ENCODE results near the gene ARNT2. TPM values are rescaled to one million over a fixed set of nuclear protein-coding genes. Genes with fewer than 3 reads are reported as not detected.
A peak's percentile ranks its signal among the peaks of the same experiment; 100 is the strongest.

Gene ARNT2
- total RNA-seq, 1 donor from 2014 or later, result 6.4 TPM

DNA sequence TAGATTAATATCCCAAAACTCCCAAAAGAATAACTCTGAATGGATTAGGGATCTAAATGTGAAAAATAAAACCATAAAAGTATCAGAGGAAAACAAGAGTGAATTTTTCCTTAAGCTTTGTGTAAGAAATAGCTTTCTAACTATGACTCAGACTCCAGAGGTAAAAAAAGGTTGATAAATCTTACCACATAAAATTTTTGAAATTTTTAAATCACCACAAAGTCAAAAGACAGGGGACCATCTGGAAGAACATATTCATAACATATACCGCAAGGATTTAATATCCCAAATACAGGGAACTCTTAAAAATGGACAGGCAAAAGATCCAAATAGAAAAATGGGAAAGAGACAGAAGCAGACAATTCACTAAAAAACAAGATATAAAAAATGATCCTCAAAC is 145.0 kb downstream of the ARNT2 start:
- intact Hi-C loops (cut with DNase I), result no loop called here
- Histone ChIP-seq H3K4me1 (no peaks in the 10 kb centered on the region), H3K9me3 (no peaks in the 10 kb centered on the region), H3K27ac (no peak overlapping the region), H3K36me3 (no peaks in the 10 kb centered on the region), H3K4me3 (no peak overlapping the region), H3K27me3 (no peaks in the 10 kb centered on the region)
- TF ChIP-seq, protein P1, sequence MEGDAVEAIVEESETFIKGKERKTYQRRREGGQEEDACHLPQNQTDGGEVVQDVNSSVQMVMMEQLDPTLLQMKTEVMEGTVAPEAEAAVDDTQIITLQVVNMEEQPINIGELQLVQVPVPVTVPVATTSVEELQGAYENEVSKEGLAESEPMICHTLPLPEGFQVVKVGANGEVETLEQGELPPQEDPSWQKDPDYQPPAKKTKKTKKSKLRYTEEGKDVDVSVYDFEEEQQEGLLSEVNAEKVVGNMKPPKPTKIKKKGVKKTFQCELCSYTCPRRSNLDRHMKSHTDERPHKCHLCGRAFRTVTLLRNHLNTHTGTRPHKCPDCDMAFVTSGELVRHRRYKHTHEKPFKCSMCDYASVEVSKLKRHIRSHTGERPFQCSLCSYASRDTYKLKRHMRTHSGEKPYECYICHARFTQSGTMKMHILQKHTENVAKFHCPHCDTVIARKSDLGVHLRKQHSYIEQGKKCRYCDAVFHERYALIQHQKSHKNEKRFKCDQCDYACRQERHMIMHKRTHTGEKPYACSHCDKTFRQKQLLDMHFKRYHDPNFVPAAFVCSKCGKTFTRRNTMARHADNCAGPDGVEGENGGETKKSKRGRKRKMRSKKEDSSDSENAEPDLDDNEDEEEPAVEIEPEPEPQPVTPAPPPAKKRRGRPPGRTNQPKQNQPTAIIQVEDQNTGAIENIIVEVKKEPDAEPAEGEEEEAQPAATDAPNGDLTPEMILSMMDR (IDR thresholded peaks at IDR 0.05), result no peak
- no peak for DNase-seq (ENCODE audit: low spot score in 2 of 2)

DNA sequence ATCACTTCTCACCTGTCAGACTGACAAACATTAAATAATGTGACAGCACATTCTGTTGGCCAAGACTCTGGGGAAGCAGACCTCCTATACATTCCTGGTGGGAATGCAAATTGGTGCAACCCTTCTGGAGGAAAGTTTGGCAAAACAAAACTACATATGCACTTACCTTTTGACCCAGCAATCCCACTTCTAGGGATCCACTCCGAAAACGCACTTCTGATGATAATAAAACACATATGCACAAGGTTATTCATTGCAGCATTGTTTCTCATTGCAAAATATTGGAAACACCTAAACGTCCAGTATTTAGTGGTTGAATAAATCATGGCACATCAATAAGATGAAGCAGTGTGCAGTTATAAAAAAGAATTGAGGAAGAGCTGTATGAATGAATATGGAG is 145.5 kb downstream of the ARNT2 start:
- Histone ChIP-seq H3K4me1 (no peaks in the 10 kb centered on the region), H3K27ac (no peak overlapping the region), H3K36me3 (no peaks in the 10 kb centered on the region), H3K27me3 (no peaks in the 10 kb centered on the region), H3K4me3 (no peak overlapping the region), H3K9me3 (no peaks in the 10 kb centered on the region)
- DNase-seq (ENCODE audit: low spot score in 2 of 2), result no peak
- intact Hi-C loops (cut with DNase I), result no loop called here
- TF ChIP-seq, protein P1 (IDR thresholded peaks at IDR 0.05), result no peak

DNA sequence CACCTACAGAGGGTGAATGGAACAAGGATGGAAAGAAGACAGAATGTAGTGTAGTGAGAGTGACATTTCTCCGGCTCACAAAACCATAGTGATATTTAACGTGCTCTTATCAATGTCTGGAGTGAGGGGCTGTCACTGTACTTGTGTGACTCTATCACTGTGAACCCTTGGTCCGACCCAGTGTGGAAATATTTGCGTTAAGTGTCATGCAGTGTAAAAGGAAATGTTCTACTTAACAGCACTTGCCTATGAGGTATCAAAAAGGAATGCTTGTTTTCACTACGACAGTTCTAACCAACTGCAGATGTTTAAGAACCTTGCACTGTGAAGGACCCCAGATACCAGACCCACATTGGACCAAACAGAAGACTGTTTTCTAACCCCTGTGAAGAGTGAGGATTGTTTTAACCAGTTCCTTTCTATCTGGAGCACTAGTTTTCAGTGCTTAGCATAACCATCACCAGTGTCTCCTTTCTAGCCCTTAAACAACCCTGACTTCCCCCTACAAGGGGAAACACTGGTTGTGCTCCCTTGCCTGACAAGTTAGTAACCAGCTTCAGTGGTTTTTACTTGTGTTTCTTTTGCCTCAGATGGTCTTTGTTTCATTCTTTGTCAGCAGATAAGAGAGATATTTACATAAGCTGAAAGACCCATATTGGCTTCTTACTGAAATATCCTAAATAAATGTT is 146.2 kb downstream of the ARNT2 start:
- intact Hi-C loops (cut with DNase I), result no loop called here
- TF ChIP-seq, protein P1 (IDR thresholded peaks at IDR 0.05), result no peak
- no peaks in the 10 kb centered on the region for H3K4me1 ChIP-seq
- H3K9me3 ChIP-seq, result no peaks in the 10 kb centered on the region
- peak overlapping the region in 1 of 2 donors; percentile 21 for H3K27ac ChIP-seq
- DNase-seq (ENCODE audit: low spot score in 2 of 2), result no peak
- no peaks in the 10 kb centered on the region for H3K36me3 ChIP-seq
- H3K4me3 ChIP-seq, result no peak overlapping the region
- no peaks in the 10 kb centered on the region for H3K27me3 ChIP-seq

DNA sequence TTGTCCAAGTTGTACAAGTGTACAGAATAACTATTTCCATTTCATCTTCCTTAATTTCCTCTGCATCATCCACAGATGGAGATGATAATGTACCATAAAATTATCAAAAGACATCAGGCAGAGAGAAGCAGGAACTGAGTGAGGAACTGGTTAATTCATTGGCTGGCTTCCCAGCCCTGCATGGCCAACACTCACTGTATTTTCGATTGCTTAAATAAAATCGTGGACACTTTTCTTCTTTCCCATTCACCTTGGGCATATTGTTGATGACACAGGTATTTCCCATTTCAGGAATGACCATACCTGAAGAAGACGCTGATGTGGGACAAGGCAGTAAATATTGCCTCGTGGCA is 146.7 kb downstream of the ARNT2 start:
- DNase-seq (ENCODE audit: low spot score in 2 of 2), result no peak
- H3K36me3 ChIP-seq, result no peaks in the 10 kb centered on the region
- H3K27me3 ChIP-seq, result no peaks in the 10 kb centered on the region
- no peak overlapping the region for H3K4me3 ChIP-seq
- no peaks in the 10 kb centered on the region for H3K9me3 ChIP-seq
- no peaks in the 10 kb centered on the region for H3K4me1 ChIP-seq
- H3K27ac ChIP-seq, result no peak overlapping the region
- TF ChIP-seq, protein P1 (IDR thresholded peaks at IDR 0.05), result no peak
- intact Hi-C loops (cut with DNase I), result no loop called here

DNA sequence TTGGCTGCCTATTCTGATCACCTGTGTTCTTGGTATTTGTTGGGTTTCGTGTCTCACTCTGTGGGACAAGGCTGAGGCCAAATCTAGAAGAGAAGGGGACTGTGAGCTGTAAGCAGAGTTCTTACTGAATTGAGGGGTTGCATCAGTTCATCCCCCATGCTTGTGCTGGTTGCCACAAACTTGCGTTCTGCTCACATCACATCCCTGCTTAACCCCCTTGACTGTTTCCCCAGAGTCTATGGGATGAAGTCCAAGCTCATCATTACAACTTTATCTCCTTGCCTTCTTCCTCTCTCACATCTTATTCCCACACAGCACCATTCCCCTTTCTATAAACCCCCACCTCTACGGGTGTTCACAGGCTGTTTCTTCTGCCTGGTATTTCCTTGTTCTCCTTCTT is 147.2 kb downstream of the ARNT2 start:
- no peaks in the 10 kb centered on the region for H3K27me3 ChIP-seq
- TF ChIP-seq, protein P1 (IDR thresholded peaks at IDR 0.05), result no peak
- H3K9me3 ChIP-seq, result no peaks in the 10 kb centered on the region
- H3K27ac ChIP-seq, result no peak overlapping the region
- DNase-seq (ENCODE audit: low spot score in 2 of 2), result no peak
- intact Hi-C loops (cut with DNase I), result no loop called here
- H3K36me3 ChIP-seq, result no peaks in the 10 kb centered on the region
- no peak overlapping the region for H3K4me3 ChIP-seq
- H3K4me1 ChIP-seq, result no peaks in the 10 kb centered on the region

DNA sequence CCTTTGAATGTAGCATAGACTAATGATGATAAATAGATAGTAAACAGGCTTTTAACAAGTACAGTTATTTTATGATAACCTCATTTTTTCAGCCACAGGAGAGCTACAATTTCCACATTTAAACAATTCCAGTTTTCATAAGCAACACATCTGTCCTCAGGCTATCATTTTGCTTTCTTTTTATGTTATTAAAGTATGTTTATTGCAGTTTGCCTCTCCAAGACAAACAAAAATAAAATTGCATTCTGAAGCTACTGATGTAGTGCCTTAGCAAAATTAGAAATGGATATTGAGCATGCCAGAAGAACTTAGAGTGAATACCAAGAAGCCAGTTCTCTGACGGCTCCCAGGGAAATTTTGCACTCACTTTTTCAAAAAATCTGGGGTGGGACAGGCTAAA is 150.4 kb downstream of the ARNT2 start:
- H3K4me1 ChIP-seq, result no peaks in the 10 kb centered on the region
- H3K4me3 ChIP-seq, result no peak overlapping the region
- H3K9me3 ChIP-seq, result no peaks in the 10 kb centered on the region
- intact Hi-C loops (cut with DNase I), result no loop called here
- DNase-seq (ENCODE audit: low spot score in 2 of 2), result no peak
- no peak overlapping the region for H3K27ac ChIP-seq
- no peaks in the 10 kb centered on the region for H3K27me3 ChIP-seq
- TF ChIP-seq, protein P1 (IDR thresholded peaks at IDR 0.05), result no peak
- no peaks in the 10 kb centered on the region for H3K36me3 ChIP-seq
